Measurements from ENCODE around the gene PCID2.

PCID2 gene

GRCh38 chr13:113233101-113233500 lies 24.6 kb upstream of the PCID2 start:
- no peak overlapping the region for H3K4me2 ChIP-seq
- no peaks in the 10 kb centered on the region for H3K27me3 ChIP-seq
- H3K9ac ChIP-seq, result no peak overlapping the region
- H3K36me3 ChIP-seq, result peaks cover 89% of the 10 kb centered on the region
- peaks cover 5% of the 10 kb centered on the region; the same call in 1 of the 2 replicates for H3K4me1 ChIP-seq
- no peak overlapping the region for H3K27ac ChIP-seq
- H3K9me3 ChIP-seq, result no peaks in the 10 kb centered on the region
- no peak overlapping the region for H3K4me3 ChIP-seq
- TF ChIP-seq Cebpa-rat (IDR thresholded peaks at IDR 0.05), result no peak
- H4K20me1 ChIP-seq, result peaks cover 51% of the 10 kb centered on the region

- no peak for TF ChIP-seq Cebpa-rat (IDR thresholded peaks at IDR 0.05)
- H3K4me2 ChIP-seq, result no peak overlapping the region
- no peaks in the 10 kb centered on the region for H3K27me3 ChIP-seq
- H3K9ac ChIP-seq, result no peak overlapping the region
- no peaks in the 10 kb centered on the region for H3K9me3 ChIP-seq
- no peak overlapping the region for H3K4me3 ChIP-seq
- no peak overlapping the region for H3K27ac ChIP-seq
- peaks cover 58% of the 10 kb centered on the region for H4K20me1 ChIP-seq
- peaks cover 5% of the 10 kb centered on the region; the same call in 1 of the 2 replicates for H3K4me1 ChIP-seq
- peaks cover 89% of the 10 kb centered on the region for H3K36me3 ChIP-seq
Observed at GRCh38 chr13:113232208-113233003, 23.9 kb upstream of the PCID2 start.

- peaks cover 5% of the 10 kb centered on the region; the same call in 1 of the 2 replicates for H3K4me1 ChIP-seq
- peaks cover 59% of the 10 kb centered on the region for H4K20me1 ChIP-seq
- no peaks in the 10 kb centered on the region for H3K27me3 ChIP-seq
- TF ChIP-seq Cebpa-rat (IDR thresholded peaks at IDR 0.05), result no peak
- no peaks in the 10 kb centered on the region for H3K9me3 ChIP-seq
- no peak overlapping the region for H3K4me2 ChIP-seq
- no peak overlapping the region for H3K9ac ChIP-seq
- H3K36me3 ChIP-seq, result peaks cover 89% of the 10 kb centered on the region
- H3K4me3 ChIP-seq, result no peak overlapping the region
- H3K27ac ChIP-seq, result no peak overlapping the region
Observed at GRCh38 chr13:113231306-113232207, 23.1 kb upstream of the PCID2 start.

GRCh38 chr13:113229791-113230190 lies 21.3 kb upstream of the PCID2 start:
- TF ChIP-seq Cebpa-rat (IDR thresholded peaks at IDR 0.05), result no peak
- no peak overlapping the region for H3K27ac ChIP-seq
- H3K4me2 ChIP-seq, result no peak overlapping the region
- H3K9me3 ChIP-seq, result no peaks in the 10 kb centered on the region
- no peak overlapping the region for H3K9ac ChIP-seq
- peaks cover 95% of the 10 kb centered on the region for H3K36me3 ChIP-seq
- H4K20me1 ChIP-seq, result peaks cover 72% of the 10 kb centered on the region
- H3K27me3 ChIP-seq, result no peaks in the 10 kb centered on the region
- no peak overlapping the region for H3K4me3 ChIP-seq
- H3K4me1 ChIP-seq, result peaks cover 5% of the 10 kb centered on the region; the same call in 1 of the 2 replicates

- Histone ChIP-seq H3K4me3 (no peak overlapping the region), H3K36me3 (peaks cover 95% of the 10 kb centered on the region), H4K20me1 (peaks cover 74% of the 10 kb centered on the region), H3K27me3 (no peaks in the 10 kb centered on the region), H3K4me2 (no peak overlapping the region), H3K9me3 (no peaks in the 10 kb centered on the region), H3K9ac (no peak overlapping the region), H3K4me1 (peaks cover 5% of the 10 kb centered on the region; the same call in 1 of the 2 replicates), H3K27ac (no peak overlapping the region)
- no peak for TF ChIP-seq Cebpa-rat (IDR thresholded peaks at IDR 0.05)
Observed at GRCh38 chr13:113229161-113229560, 20.7 kb upstream of the PCID2 start.

- Histone ChIP-seq H3K27ac (no peak overlapping the region), H3K4me3 (no peak overlapping the region), H3K36me3 (peaks cover 99% of the 10 kb centered on the region), H4K20me1 (peaks cover 96% of the 10 kb centered on the region), H3K4me2 (no peak overlapping the region), H3K9me3 (no peaks in the 10 kb centered on the region), H3K4me1 (no peaks in the 10 kb centered on the region), H3K9ac (no peak overlapping the region; the same call in 1 of the 2 replicates), H3K27me3 (no peaks in the 10 kb centered on the region)
- no peak for TF ChIP-seq Cebpa-rat (IDR thresholded peaks at IDR 0.05)
Observed at GRCh38 chr13:113226873-113227450, 18.5 kb upstream of the PCID2 start.

GRCh38 chr13:113225515-113225914 lies 17.0 kb upstream of the PCID2 start:
- no peak overlapping the region for H3K4me3 ChIP-seq
- H3K4me1 ChIP-seq, result no peaks in the 10 kb centered on the region
- H3K27ac ChIP-seq, result no peak overlapping the region
- no peak overlapping the region for H3K4me2 ChIP-seq
- peaks cover 100% of the 10 kb centered on the region for H3K36me3 ChIP-seq
- H3K9ac ChIP-seq, result no peak overlapping the region
- H3K9me3 ChIP-seq, result no peaks in the 10 kb centered on the region
- H4K20me1 ChIP-seq, result peaks cover 98% of the 10 kb centered on the region
- H3K27me3 ChIP-seq, result no peaks in the 10 kb centered on the region
- TF ChIP-seq Cebpa-rat (IDR thresholded peaks at IDR 0.05), result no peak

- H3K36me3 ChIP-seq, result peaks cover 100% of the 10 kb centered on the region
- H4K20me1 ChIP-seq, result peaks cover 98% of the 10 kb centered on the region
- TF ChIP-seq Cebpa-rat (IDR thresholded peaks at IDR 0.05), result no peak
Observed at GRCh38 chr13:113224486-113224885, 16.0 kb upstream of the PCID2 start.

GRCh38 chr13:113223070-113223469 lies 14.6 kb upstream of the PCID2 start:
- Histone ChIP-seq H3K9ac (no peak overlapping the region), H3K4me3 (no peak overlapping the region), H3K36me3 (peaks cover 99% of the 10 kb centered on the region), H4K20me1 (peaks cover 98% of the 10 kb centered on the region), H3K4me1 (no peaks in the 10 kb centered on the region), H3K27ac (no peak overlapping the region), H3K9me3 (no peaks in the 10 kb centered on the region), H3K27me3 (no peaks in the 10 kb centered on the region), H3K4me2 (no peak overlapping the region)
- TF ChIP-seq Cebpa-rat (IDR thresholded peaks at IDR 0.05), result no peak

More at GRCh38 chr13:113224486-113224885, 16.0 kb upstream of the PCID2 start:
- no peaks in the 10 kb centered on the region for H3K9me3 ChIP-seq
- H3K4me2 ChIP-seq, result no peak overlapping the region
- H3K27ac ChIP-seq, result no peak overlapping the region
- H3K9ac ChIP-seq, result no peak overlapping the region
- H3K4me3 ChIP-seq, result no peak overlapping the region
- no peaks in the 10 kb centered on the region for H3K27me3 ChIP-seq
- H3K4me1 ChIP-seq, result no peaks in the 10 kb centered on the region
